ENCODE results near the gene CIAO1.

CIAO1 gene

DNA sequence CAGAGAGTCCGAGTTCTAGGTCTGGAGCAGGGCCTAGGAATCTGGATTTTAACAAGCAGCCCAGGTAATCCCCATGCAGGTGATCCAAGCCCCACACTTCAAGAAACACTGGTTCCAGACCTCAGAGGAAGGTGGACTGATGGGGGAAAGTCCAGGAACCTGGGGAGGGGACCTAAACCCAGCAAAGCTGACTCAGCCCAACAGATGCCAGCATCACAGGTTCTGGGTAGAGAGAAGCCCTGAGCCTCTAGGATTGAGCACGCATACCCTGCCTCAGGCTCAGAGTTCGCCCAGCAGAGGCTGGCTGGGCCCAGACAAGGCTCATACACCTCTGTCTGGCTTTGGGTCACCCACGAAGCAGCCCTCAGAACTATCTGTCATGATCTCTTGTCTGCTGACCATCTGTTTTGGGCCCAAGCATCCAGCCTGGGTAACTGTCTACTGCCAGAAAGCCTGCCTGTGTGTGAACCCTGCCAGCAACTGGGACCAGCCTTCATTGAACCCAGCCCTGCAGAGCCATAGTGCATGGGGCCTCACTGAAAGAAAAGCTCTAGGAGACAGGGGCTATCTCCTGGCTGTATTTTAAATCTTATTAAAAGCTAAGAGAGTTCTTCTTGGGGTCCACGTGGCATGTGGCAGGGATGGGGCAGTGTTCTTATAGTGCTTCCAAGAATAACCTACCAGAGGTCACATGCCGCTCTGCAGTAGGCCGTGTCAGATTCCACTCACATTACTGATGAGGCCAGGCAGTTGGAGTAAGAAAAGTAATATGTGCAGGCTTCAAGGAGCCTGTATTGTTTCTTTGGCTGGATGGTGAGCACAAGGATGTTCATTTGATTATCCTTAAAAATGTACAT is 7.6 kb upstream of the CIAO1 start:
- Histone ChIP-seq H3K36me3 (ENCODE audit: control insufficient read depth, insufficient read depth, low read length) (peaks cover 2% of the 10 kb centered on the region), H3K9ac (ENCODE audit: low read length) (no peak overlapping the region), H2BK5ac (ENCODE audit: low read length) (no peak overlapping the region), H2BK15ac (replicated peaks; ENCODE audit: low read depth) (no peak overlapping the region), H4K8ac (ENCODE audit: low read depth, low read length) (no peak overlapping the region), H3K27me3 (ENCODE audit: insufficient read depth, low read length, poor library complexity) (no peaks in the 10 kb centered on the region), H3K18ac (ENCODE audit: low read length) (no peak overlapping the region), H3K79me1 (ENCODE audit: low read length) (peaks cover 10% of the 10 kb centered on the region), H3K4me3 (ENCODE audit: low read length) (no peak overlapping the region), H3K79me2 (ENCODE audit: control insufficient read depth, insufficient read depth, low read length) (peaks cover 1% of the 10 kb centered on the region), H3K4me2 (ENCODE audit: low read length) (no peak overlapping the region), H4K5ac (ENCODE audit: low read length) (no peak overlapping the region), H2BK120ac (ENCODE audit: low read depth, low read length) (no peak overlapping the region), H3K23ac (ENCODE audit: low read length) (no peak overlapping the region), H3K4ac (ENCODE audit: low read depth, low read length) (no peak overlapping the region), H3K27ac (ENCODE audit: low read depth, low read length) (no peak overlapping the region), H3K4me1 (ENCODE audit: control insufficient read depth, low read depth, low read length) (no peaks in the 10 kb centered on the region), H2AK5ac (ENCODE audit: low read length) (no peak overlapping the region), H3K56ac (ENCODE audit: low read length) (no peak overlapping the region)
- WGBS (ENCODE audit: extremely low coverage, insufficient coverage, low lambda C conversion rate): no CpG with 5 or more reads among the region's 7 CpGs
- DNase-seq: no peak

DNA sequence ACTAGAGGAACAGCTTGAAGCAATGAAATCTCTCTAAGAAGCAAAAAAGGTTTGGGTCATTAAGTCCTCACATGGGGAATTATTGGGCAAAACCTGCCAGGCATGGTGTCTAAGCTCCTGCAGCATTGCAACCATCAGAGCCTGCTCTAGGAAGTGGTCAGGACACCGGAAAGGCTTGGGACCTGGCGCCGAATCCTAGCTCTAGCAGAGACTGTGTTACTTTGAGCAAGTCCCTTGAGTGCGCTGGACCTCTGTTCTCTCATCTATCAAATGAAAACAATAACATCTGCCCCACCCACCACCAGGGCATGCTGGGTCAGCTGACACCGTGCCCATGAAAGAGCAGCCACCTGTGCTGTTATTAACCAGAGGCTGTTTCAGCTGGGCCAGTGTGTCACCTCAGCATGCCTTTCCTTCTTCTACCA is 6.5 kb upstream of the CIAO1 start:
- Histone ChIP-seq H3K79me1 (ENCODE audit: low read length) (peaks cover 15% of the 10 kb centered on the region), H3K4me3 (ENCODE audit: low read length) (no peak overlapping the region), H3K18ac (ENCODE audit: low read length) (no peak overlapping the region), H3K27me3 (ENCODE audit: insufficient read depth, low read length, poor library complexity) (no peaks in the 10 kb centered on the region), H3K56ac (ENCODE audit: low read length) (no peak overlapping the region), H3K36me3 (ENCODE audit: control insufficient read depth, insufficient read depth, low read length) (no peaks in the 10 kb centered on the region), H3K4me2 (ENCODE audit: low read length) (no peak overlapping the region), H4K5ac (ENCODE audit: low read length) (no peak overlapping the region), H3K4me1 (ENCODE audit: control insufficient read depth, low read depth, low read length) (peaks cover 5% of the 10 kb centered on the region), H2BK15ac (replicated peaks; ENCODE audit: low read depth) (no peak overlapping the region), H3K79me2 (ENCODE audit: control insufficient read depth, insufficient read depth, low read length) (peaks cover 10% of the 10 kb centered on the region), H4K8ac (ENCODE audit: low read depth, low read length) (no peak overlapping the region), H2BK5ac (ENCODE audit: low read length) (no peak overlapping the region), H2AK5ac (ENCODE audit: low read length) (no peak overlapping the region), H3K23ac (ENCODE audit: low read length) (no peak overlapping the region), H3K27ac (ENCODE audit: low read depth, low read length) (no peak overlapping the region), H3K4ac (ENCODE audit: low read depth, low read length) (no peak overlapping the region), H3K9ac (ENCODE audit: low read length) (no peak overlapping the region), H2BK120ac (ENCODE audit: low read depth, low read length) (no peak overlapping the region)
- DNase-seq: no peak
- WGBS (ENCODE audit: extremely low coverage, insufficient coverage, low lambda C conversion rate): no CpG with 5 or more reads among the region's 5 CpGs

- peak; percentile 91 for DNase-seq
- peaks cover 12% of the 10 kb centered on the region for H3K79me2 ChIP-seq (ENCODE audit: control insufficient read depth, insufficient read depth, low read length)
- WGBS (ENCODE audit: extremely low coverage, insufficient coverage, low lambda C conversion rate): no CpG with 5 or more reads among the region's 10 CpGs
- H3K4me3 ChIP-seq (ENCODE audit: low read length): no peak overlapping the region
- no peaks in the 10 kb centered on the region for H3K27me3 ChIP-seq (ENCODE audit: insufficient read depth, low read length, poor library complexity)
- no peak overlapping the region for H3K56ac ChIP-seq (ENCODE audit: low read length)
- no peaks in the 10 kb centered on the region for H3K36me3 ChIP-seq (ENCODE audit: control insufficient read depth, insufficient read depth, low read length)
- H3K27ac ChIP-seq (ENCODE audit: low read depth, low read length): no peak overlapping the region
- H2AK5ac ChIP-seq (ENCODE audit: low read length): no peak overlapping the region
- H4K5ac ChIP-seq (ENCODE audit: low read length): no peak overlapping the region
- no peak overlapping the region for H2BK120ac ChIP-seq (ENCODE audit: low read depth, low read length)
- H3K4me1 ChIP-seq (ENCODE audit: control insufficient read depth, low read depth, low read length): peaks cover 5% of the 10 kb centered on the region
- no peak overlapping the region for H2BK15ac ChIP-seq (replicated peaks; ENCODE audit: low read depth)
- no peak overlapping the region for H4K8ac ChIP-seq (ENCODE audit: low read depth, low read length)
- H3K9ac ChIP-seq (ENCODE audit: low read length): no peak overlapping the region
- peaks cover 17% of the 10 kb centered on the region for H3K79me1 ChIP-seq (ENCODE audit: low read length)
- no peak overlapping the region for H2BK5ac ChIP-seq (ENCODE audit: low read length)
- H3K4ac ChIP-seq (ENCODE audit: low read depth, low read length): no peak overlapping the region
- no peak overlapping the region for H3K18ac ChIP-seq (ENCODE audit: low read length)
- no peak overlapping the region for H3K23ac ChIP-seq (ENCODE audit: low read length)
- H3K4me2 ChIP-seq (ENCODE audit: low read length): no peak overlapping the region
Observed at GRCh38 chr2:96260387-96261260, 5.4 kb upstream of the CIAO1 start.

- DNase-seq: no peak
- Histone ChIP-seq H4K5ac (ENCODE audit: low read length) (no peak overlapping the region), H2AK5ac (ENCODE audit: low read length) (no peak overlapping the region), H2BK120ac (ENCODE audit: low read depth, low read length) (no peak overlapping the region), H3K79me2 (ENCODE audit: control insufficient read depth, insufficient read depth, low read length) (peaks cover 15% of the 10 kb centered on the region), H3K18ac (ENCODE audit: low read length) (no peak overlapping the region), H3K4me1 (ENCODE audit: control insufficient read depth, low read depth, low read length) (peaks cover 5% of the 10 kb centered on the region), H3K4me2 (ENCODE audit: low read length) (no peak overlapping the region), H3K4ac (ENCODE audit: low read depth, low read length) (no peak overlapping the region), H3K56ac (ENCODE audit: low read length) (no peak overlapping the region), H3K23ac (ENCODE audit: low read length) (no peak overlapping the region), H3K79me1 (ENCODE audit: low read length) (peaks cover 18% of the 10 kb centered on the region), H3K27ac (ENCODE audit: low read depth, low read length) (no peak overlapping the region), H3K9ac (ENCODE audit: low read length) (no peak overlapping the region), H4K8ac (ENCODE audit: low read depth, low read length) (no peak overlapping the region), H2BK15ac (replicated peaks; ENCODE audit: low read depth) (no peak overlapping the region), H3K36me3 (ENCODE audit: control insufficient read depth, insufficient read depth, low read length) (no peaks in the 10 kb centered on the region), H3K27me3 (ENCODE audit: insufficient read depth, low read length, poor library complexity) (no peaks in the 10 kb centered on the region), H3K4me3 (ENCODE audit: low read length) (no peak overlapping the region), H2BK5ac (ENCODE audit: low read length) (no peak overlapping the region)
- WGBS (ENCODE audit: extremely low coverage, insufficient coverage, low lambda C conversion rate): no CpG with 5 or more reads among the region's 6 CpGs
Observed at GRCh38 chr2:96261328-96262003, 4.6 kb upstream of the CIAO1 start.

DNA sequence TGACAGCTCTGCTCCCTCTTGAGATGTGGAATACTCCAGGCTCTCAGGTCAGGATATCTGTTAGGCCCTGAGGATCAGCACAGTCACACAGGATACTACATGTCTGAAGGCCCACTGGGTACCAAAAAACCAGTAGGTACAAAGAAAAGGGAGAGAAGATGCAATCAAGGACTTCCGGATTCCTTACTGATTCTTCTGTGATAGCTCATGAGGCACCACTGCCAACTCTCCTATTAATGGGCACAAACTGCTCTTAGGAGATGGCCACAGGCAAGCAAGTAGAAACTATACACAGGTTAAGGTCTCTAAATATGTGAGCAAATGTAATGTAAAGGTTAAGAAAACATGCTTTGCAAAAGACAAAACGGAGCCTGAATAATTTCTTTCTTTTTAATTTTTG is 3.7 kb upstream of the CIAO1 start:
- WGBS (ENCODE audit: extremely low coverage, insufficient coverage, low lambda C conversion rate): no CpG with 5 or more reads among the region's 2 CpGs
- no peak overlapping the region for H2BK5ac ChIP-seq (ENCODE audit: low read length)
- no peak overlapping the region for H3K23ac ChIP-seq (ENCODE audit: low read length)
- no peak overlapping the region for H2BK15ac ChIP-seq (replicated peaks; ENCODE audit: low read depth)
- H3K4ac ChIP-seq (ENCODE audit: low read depth, low read length): no peak overlapping the region
- no peak overlapping the region for H4K5ac ChIP-seq (ENCODE audit: low read length)
- H3K56ac ChIP-seq (ENCODE audit: low read length): no peak overlapping the region
- H3K36me3 ChIP-seq (ENCODE audit: control insufficient read depth, insufficient read depth, low read length): no peaks in the 10 kb centered on the region
- no peak overlapping the region for H2AK5ac ChIP-seq (ENCODE audit: low read length)
- no peak overlapping the region for H3K4me2 ChIP-seq (ENCODE audit: low read length)
- no peak overlapping the region for H4K8ac ChIP-seq (ENCODE audit: low read depth, low read length)
- no peak overlapping the region for H3K27ac ChIP-seq (ENCODE audit: low read depth, low read length)
- H3K4me1 ChIP-seq (ENCODE audit: control insufficient read depth, low read depth, low read length): peaks cover 5% of the 10 kb centered on the region
- no peaks in the 10 kb centered on the region for H3K27me3 ChIP-seq (ENCODE audit: insufficient read depth, low read length, poor library complexity)
- H3K79me2 ChIP-seq (ENCODE audit: control insufficient read depth, insufficient read depth, low read length): peaks cover 21% of the 10 kb centered on the region
- DNase-seq: no peak
- H3K9ac ChIP-seq (ENCODE audit: low read length): no peak overlapping the region
- H2BK120ac ChIP-seq (ENCODE audit: low read depth, low read length): no peak overlapping the region
- H3K4me3 ChIP-seq (ENCODE audit: low read length): no peak overlapping the region
- peaks cover 20% of the 10 kb centered on the region for H3K79me1 ChIP-seq (ENCODE audit: low read length)
- H3K18ac ChIP-seq (ENCODE audit: low read length): no peak overlapping the region

All from mesendoderm (in vitro differentiated cells).